Measurements from ENCODE around the gene RNF213.

The RNF213 gene

GRCh38 chr17:80393241-80393890, 132.7 kb downstream of the RNF213 start:
- H3K36me3 ChIP-seq (replicated peaks; ENCODE audit: insufficient read depth, low read length): peaks cover 3% of the 10 kb centered on the region; the same call in 1 of the 2 replicates
- TF ChIP-seq EZH2phosphoT487 (IDR thresholded peaks at IDR 0.05; ENCODE audit: low read length): no peak
- TF ChIP-seq, protein P1, sequence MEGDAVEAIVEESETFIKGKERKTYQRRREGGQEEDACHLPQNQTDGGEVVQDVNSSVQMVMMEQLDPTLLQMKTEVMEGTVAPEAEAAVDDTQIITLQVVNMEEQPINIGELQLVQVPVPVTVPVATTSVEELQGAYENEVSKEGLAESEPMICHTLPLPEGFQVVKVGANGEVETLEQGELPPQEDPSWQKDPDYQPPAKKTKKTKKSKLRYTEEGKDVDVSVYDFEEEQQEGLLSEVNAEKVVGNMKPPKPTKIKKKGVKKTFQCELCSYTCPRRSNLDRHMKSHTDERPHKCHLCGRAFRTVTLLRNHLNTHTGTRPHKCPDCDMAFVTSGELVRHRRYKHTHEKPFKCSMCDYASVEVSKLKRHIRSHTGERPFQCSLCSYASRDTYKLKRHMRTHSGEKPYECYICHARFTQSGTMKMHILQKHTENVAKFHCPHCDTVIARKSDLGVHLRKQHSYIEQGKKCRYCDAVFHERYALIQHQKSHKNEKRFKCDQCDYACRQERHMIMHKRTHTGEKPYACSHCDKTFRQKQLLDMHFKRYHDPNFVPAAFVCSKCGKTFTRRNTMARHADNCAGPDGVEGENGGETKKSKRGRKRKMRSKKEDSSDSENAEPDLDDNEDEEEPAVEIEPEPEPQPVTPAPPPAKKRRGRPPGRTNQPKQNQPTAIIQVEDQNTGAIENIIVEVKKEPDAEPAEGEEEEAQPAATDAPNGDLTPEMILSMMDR (IDR thresholded peaks at IDR 0.05; ENCODE audit: low read length): no peak
- no peak for TF ChIP-seq EZH2 (optimal IDR thresholded peaks at IDR 0.05; ENCODE audit: low read depth, low read length)

DNA sequence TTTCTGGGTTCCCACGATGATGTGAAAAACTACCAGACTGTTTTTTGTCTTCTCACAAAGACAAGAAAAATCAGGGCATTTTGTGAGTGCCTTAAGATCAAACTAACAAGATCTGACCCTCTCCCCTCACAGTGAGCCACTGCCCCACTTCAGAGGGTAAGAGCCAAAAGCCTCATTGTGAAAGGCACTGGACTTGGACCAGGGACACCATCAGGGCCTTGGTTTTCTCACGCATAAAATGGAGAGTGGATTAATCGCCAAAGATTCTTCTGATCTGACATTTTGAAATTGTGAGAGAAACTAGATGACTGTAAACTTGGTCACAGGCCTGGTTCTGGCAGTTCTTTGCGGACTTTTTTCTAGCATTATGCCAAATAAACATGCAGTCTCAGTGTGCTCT, 133.3 kb downstream of the RNF213 start:
- H3K36me3 ChIP-seq (replicated peaks; ENCODE audit: insufficient read depth, low read length): peaks cover 3% of the 10 kb centered on the region; the same call in 1 of the 2 replicates

More at GRCh38 chr17:80393241-80393890, 132.7 kb downstream of the RNF213 start:
- no peaks in the 10 kb centered on the region for H3F3A ChIP-seq (ENCODE audit: insufficient read depth, low read length)
- H3K9ac ChIP-seq (ENCODE audit: low read length): no peak overlapping the region
- H3K4me3 ChIP-seq (ENCODE audit: low read length): no peak overlapping the region
- H3K27ac ChIP-seq (ENCODE audit: low read length): no peak overlapping the region
- no peaks in the 10 kb centered on the region for H3K79me2 ChIP-seq (ENCODE audit: low read length)
- no peaks in the 10 kb centered on the region for H3K27me3 ChIP-seq (replicated peaks; ENCODE audit: insufficient read depth, low read length)
- no peaks in the 10 kb centered on the region for H3K9me3 ChIP-seq (replicated peaks; ENCODE audit: insufficient read depth, low read length)
- no peak for DNase-seq
- no peak overlapping the region for H3K4me2 ChIP-seq (ENCODE audit: low read depth, low read length)
- no peak overlapping the region for H2AFZ ChIP-seq (ENCODE audit: low read length)
- no peaks in the 10 kb centered on the region for H3K4me1 ChIP-seq (ENCODE audit: low read length)
- H4K20me1 ChIP-seq (ENCODE audit: insufficient read depth, low read length): no peaks in the 10 kb centered on the region
- no peaks in the 10 kb centered on the region for H3K9me2 ChIP-seq (replicated peaks; ENCODE audit: insufficient read depth, low read length)

GRCh38 chr17:80394629-80395216, 134.1 kb downstream of the RNF213 start:
- Histone ChIP-seq H4K20me1 (ENCODE audit: insufficient read depth, low read length) (no peaks in the 10 kb centered on the region), H2AFZ (ENCODE audit: low read length) (no peak overlapping the region), H3F3A (ENCODE audit: insufficient read depth, low read length) (no peaks in the 10 kb centered on the region), H3K9ac (ENCODE audit: low read length) (no peak overlapping the region), H3K4me2 (ENCODE audit: low read depth, low read length) (no peak overlapping the region), H3K27me3 (replicated peaks; ENCODE audit: insufficient read depth, low read length) (no peaks in the 10 kb centered on the region), H3K79me2 (ENCODE audit: low read length) (no peaks in the 10 kb centered on the region), H3K9me2 (replicated peaks; ENCODE audit: insufficient read depth, low read length) (no peaks in the 10 kb centered on the region), H3K27ac (ENCODE audit: low read length) (no peak overlapping the region), H3K36me3 (replicated peaks; ENCODE audit: insufficient read depth, low read length) (peaks cover 3% of the 10 kb centered on the region; the same call in 1 of the 2 replicates), H3K4me3 (ENCODE audit: low read length) (no peak overlapping the region), H3K9me3 (replicated peaks; ENCODE audit: insufficient read depth, low read length) (no peaks in the 10 kb centered on the region), H3K4me1 (ENCODE audit: low read length) (no peaks in the 10 kb centered on the region)
- DNase-seq: no peak
- TF ChIP-seq EZH2phosphoT487 (IDR thresholded peaks at IDR 0.05; ENCODE audit: low read length) (no peak), EZH2 (optimal IDR thresholded peaks at IDR 0.05; ENCODE audit: low read depth, low read length) (no peak)
- TF ChIP-seq, protein P1 (IDR thresholded peaks at IDR 0.05; ENCODE audit: low read length): no peak

More for the DNA sequence above, 133.3 kb downstream of the RNF213 start:
- Histone ChIP-seq H4K20me1 (ENCODE audit: insufficient read depth, low read length) (no peaks in the 10 kb centered on the region), H3K9me2 (replicated peaks; ENCODE audit: insufficient read depth, low read length) (no peaks in the 10 kb centered on the region), H3K4me2 (ENCODE audit: low read depth, low read length) (no peak overlapping the region), H3K9ac (ENCODE audit: low read length) (no peak overlapping the region), H3K27me3 (replicated peaks; ENCODE audit: insufficient read depth, low read length) (no peaks in the 10 kb centered on the region), H3K4me3 (ENCODE audit: low read length) (no peak overlapping the region), H3F3A (ENCODE audit: insufficient read depth, low read length) (no peaks in the 10 kb centered on the region), H3K27ac (ENCODE audit: low read length) (no peak overlapping the region), H3K9me3 (replicated peaks; ENCODE audit: insufficient read depth, low read length) (no peaks in the 10 kb centered on the region), H2AFZ (ENCODE audit: low read length) (no peak overlapping the region), H3K4me1 (ENCODE audit: low read length) (no peaks in the 10 kb centered on the region), H3K79me2 (ENCODE audit: low read length) (no peaks in the 10 kb centered on the region)
- DNase-seq: no peak
- TF ChIP-seq EZH2phosphoT487 (IDR thresholded peaks at IDR 0.05; ENCODE audit: low read length): no peak
- TF ChIP-seq, protein P1 (IDR thresholded peaks at IDR 0.05; ENCODE audit: low read length): no peak
- TF ChIP-seq EZH2 (optimal IDR thresholded peaks at IDR 0.05; ENCODE audit: low read depth, low read length): no peak
